Lower leg skin (tissue), 4 donors: ENCODE data around the gene MORC1. TPM values are rescaled to one million over a fixed set of nuclear protein-coding genes. Genes with fewer than 3 reads are reported as not detected.

Experiments
- DNase-seq, 2 donors: peaks; one replicate each; pipeline ENCODE4 v3.0.0-alpha.2; 2019; ENCODE audit warnings: low spot score in 2 of 2
- H3K4me3 ChIP-seq: fragments of 200-600 bp; sonication (generic); 2 replicates; pipeline ENCODE4 v1.5.1; 2017; ENCODE audit warnings: mild to moderate bottlenecking, low read depth; ENCODE audit not compliant: poor library complexity, severe bottlenecking
- POLR2A ChIP-seq, 2 donors: fragments of 450-650 bp; IDR thresholded peaks; one replicate each; pipeline ENCODE4 v1.6.1; 2016 to 2017; ENCODE audit warnings: antibody characterized with exemption in 2 of 2, mild to moderate bottlenecking in 1 of 2, moderate library complexity in 1 of 2
- WGBS, 2 donors: methylation state at CpG; one replicate each; pipeline ENCODE4 v1.1.5; 2018; 5-methylcytosine and 5-hydroxymethylcytosine counted together
- intact Hi-C: fragments of 100-400 bp; cut with DNase I; formaldehyde crosslinking; loops from one replicate; pipeline ENCODE4 v1.15.0; 2023; ENCODE audit warnings: low total_unique reads
- total RNA-seq, 4 donors: library from RNA; depleted of rRNA; stranded (reverse); fragments of >200 nt; gene quantifications; one replicate each; pipeline ENCODE4 v1.1.0, GENCODE V29; 2016
- TF ChIP-seq, protein P1 (sequence below), 3 donors: fragments of 450-650 bp; IDR thresholded peaks; one replicate each; pipeline ENCODE4 v1.5.1; 2016; ENCODE audit warnings: antibody characterized with exemption in 3 of 3, mild to moderate bottlenecking in 3 of 3, moderate library complexity in 2 of 3

MORC1 gene
- total RNA-seq, result not detected

DNA sequence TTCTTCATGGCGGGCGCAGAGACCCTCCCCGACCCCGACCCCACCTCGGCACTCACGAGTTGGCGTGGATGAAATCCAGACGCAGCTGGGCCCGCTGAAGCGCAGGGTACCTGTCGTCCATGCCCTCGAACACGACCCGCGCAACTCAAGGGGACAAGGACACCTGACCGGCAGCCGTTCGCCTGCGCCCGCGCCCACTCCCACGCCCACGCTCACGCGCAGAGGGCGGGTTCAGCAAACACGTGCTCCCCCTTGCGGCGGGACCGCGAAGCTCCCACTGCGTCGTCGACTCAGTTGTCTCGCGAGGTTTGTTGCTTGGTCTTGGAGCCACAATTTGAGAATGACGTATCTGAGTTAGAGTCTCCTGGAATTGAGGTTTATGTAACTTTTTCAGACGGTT lies at the start of gene MORC1:
TSS of gene MORC1 (minus strand) at position 196 of the 400 bp plus-strand sequence. CDS start at position 121, 75 bp downstream.
- no peak for DNase-seq
- intact Hi-C loops, result no loop called here
- TF ChIP-seq POLR2A (IDR thresholded peaks at IDR 0.05), result no peak
- TF ChIP-seq, protein P1, sequence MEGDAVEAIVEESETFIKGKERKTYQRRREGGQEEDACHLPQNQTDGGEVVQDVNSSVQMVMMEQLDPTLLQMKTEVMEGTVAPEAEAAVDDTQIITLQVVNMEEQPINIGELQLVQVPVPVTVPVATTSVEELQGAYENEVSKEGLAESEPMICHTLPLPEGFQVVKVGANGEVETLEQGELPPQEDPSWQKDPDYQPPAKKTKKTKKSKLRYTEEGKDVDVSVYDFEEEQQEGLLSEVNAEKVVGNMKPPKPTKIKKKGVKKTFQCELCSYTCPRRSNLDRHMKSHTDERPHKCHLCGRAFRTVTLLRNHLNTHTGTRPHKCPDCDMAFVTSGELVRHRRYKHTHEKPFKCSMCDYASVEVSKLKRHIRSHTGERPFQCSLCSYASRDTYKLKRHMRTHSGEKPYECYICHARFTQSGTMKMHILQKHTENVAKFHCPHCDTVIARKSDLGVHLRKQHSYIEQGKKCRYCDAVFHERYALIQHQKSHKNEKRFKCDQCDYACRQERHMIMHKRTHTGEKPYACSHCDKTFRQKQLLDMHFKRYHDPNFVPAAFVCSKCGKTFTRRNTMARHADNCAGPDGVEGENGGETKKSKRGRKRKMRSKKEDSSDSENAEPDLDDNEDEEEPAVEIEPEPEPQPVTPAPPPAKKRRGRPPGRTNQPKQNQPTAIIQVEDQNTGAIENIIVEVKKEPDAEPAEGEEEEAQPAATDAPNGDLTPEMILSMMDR (IDR thresholded peaks at IDR 0.05), result no peak
- WGBS, 2 donors, result 94 to 95% methylated on average over 38 of the region's 38 CpGs
- H3K4me3 ChIP-seq, result no peak within 1 kb of the TSS

- no peak for DNase-seq
- WGBS, 2 donors, result 80 to 83% methylated on average over 4 of the region's 4 CpGs
- intact Hi-C loops, result no loop called here
- H3K4me3 ChIP-seq, result no peak overlapping the region
- TF ChIP-seq, protein P1 (IDR thresholded peaks at IDR 0.05), result no peak
- no peak for TF ChIP-seq POLR2A (IDR thresholded peaks at IDR 0.05)
These were observed 48.0 kb upstream of the MORC1 start for GRCh38 chr3:109165905-109166304.

GRCh38 chr3:109161487-109162123 lies 43.7 kb upstream of the MORC1 start:
- WGBS, 2 donors, result 48 to 76% methylated on average over 2 of the region's 2 CpGs
- intact Hi-C loops, result no loop called here
- no peak overlapping the region for H3K4me3 ChIP-seq
- TF ChIP-seq, protein P1 (IDR thresholded peaks at IDR 0.05), result no peak
- TF ChIP-seq POLR2A (IDR thresholded peaks at IDR 0.05), result no peak
- no peak for DNase-seq

DNA sequence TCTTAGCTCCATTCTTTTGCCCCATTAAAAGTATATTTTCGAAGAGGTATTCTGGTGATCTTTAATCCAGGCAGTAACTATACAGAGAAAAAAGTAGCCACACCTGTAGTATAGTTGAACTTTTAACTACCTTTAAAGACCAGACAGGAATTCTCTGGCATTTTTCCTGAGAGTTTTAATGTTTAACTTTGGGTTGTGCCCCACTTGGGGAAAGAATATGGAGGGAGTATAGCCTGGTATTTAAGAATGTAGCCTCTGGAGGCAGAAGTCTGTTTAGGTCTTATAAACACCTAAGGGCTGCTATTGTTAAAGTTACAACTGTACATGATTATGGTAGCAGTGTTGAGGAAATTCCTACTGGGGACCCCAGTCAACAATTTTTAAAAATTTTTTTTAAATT lies 37.9 kb upstream of the MORC1 start:
- DNase-seq, result no peak
- WGBS, 2 donors, result 62 to 91% methylated on average over 1 of the region's 1 CpG
- intact Hi-C loops, result no loop called here
- no peak for TF ChIP-seq POLR2A (IDR thresholded peaks at IDR 0.05)
- TF ChIP-seq, protein P1 (IDR thresholded peaks at IDR 0.05), result no peak
- no peak overlapping the region for H3K4me3 ChIP-seq

DNA sequence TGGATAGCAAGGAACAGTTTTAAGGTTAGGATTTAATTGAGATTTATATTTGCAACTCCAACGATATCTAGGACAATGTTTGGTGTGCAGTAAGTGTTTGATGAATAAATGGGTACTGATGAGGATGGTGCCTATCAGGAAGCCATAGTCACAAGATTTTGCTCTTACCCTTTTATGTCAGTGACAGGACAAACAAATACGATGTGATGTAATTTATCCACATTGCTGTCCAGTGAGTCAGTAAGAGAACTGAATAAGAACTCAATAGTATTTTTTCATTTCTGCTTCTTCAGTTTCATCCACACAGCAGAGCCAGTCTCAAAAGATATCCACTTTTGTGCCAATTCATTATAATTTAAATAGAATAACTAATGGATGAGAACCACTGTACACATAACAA lies 37.0 kb upstream of the MORC1 start:
- no peak for DNase-seq
- TF ChIP-seq, protein P1 (IDR thresholded peaks at IDR 0.05), result no peak
- no peak for TF ChIP-seq POLR2A (IDR thresholded peaks at IDR 0.05)
- intact Hi-C loops, result no loop called here
- WGBS, 2 donors, result 65 to 79% methylated on average over 2 of the region's 2 CpGs
- H3K4me3 ChIP-seq, result no peak overlapping the region

DNA sequence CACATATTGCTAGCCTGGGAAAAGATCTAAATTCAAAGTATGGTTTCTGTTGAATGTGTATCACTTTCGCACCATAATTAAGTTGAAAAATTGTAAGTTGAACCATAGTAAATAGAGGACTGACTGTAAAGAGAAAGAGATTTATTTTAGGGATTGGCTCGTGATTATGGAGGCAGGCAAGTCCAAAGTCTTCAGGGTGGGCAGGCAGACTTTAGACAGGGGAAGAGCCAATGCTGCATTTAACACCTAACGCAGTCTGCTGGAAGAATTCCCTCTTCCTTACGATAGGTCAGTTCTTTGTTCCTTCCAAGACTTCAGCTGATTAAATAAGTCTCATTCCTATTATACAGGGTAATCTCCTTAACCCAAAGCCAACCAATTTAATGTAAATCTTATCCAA lies 34.4 kb upstream of the MORC1 start:
- H3K4me3 ChIP-seq, result no peak overlapping the region
- intact Hi-C loops, result no loop called here
- WGBS, 2 donors, result 84 to 87% methylated on average over 4 of the region's 4 CpGs
- TF ChIP-seq POLR2A (IDR thresholded peaks at IDR 0.05), result no peak
- TF ChIP-seq, protein P1 (IDR thresholded peaks at IDR 0.05), result no peak
- no peak for DNase-seq
